Stomach smooth muscle (tissue), 2 donors: ENCODE measurements around the gene NUP50.

Experiments
- H3K27ac ChIP-seq: one replicate; pipeline ENCODE4 v1.7.0; 2013; ENCODE audit warnings: mild to moderate bottlenecking, low read length, inconsistent platforms
- H3K27me3 ChIP-seq, 2 donors: one replicate each; pipeline ENCODE4 v1.7.0; 2013; ENCODE audit warnings: low read length in 2 of 2; ENCODE audit not compliant: insufficient read depth in 2 of 2, control insufficient read depth in 1 of 2
- H3K36me3 ChIP-seq, 2 donors: one replicate each; pipeline ENCODE4 v1.7.0; 2013; ENCODE audit warnings: low read length in 2 of 2; ENCODE audit not compliant: control insufficient read depth in 2 of 2, insufficient read depth in 2 of 2
- H3K4me1 ChIP-seq: one replicate; pipeline ENCODE4 v1.7.0; 2013; ENCODE audit warnings: low read length; ENCODE audit not compliant: control insufficient read depth, insufficient read depth
- H3K4me3 ChIP-seq, 2 donors: one replicate each; pipeline ENCODE4 v1.7.0; 2013; ENCODE audit warnings: low read length in 2 of 2
- H3K9ac ChIP-seq, 2 donors: one replicate each; pipeline ENCODE4 v1.7.0; 2013; ENCODE audit warnings: low read length in 2 of 2, mild to moderate bottlenecking in 1 of 2
- H3K9me3 ChIP-seq, 2 donors: one replicate each; pipeline ENCODE4 v1.7.0; 2013; ENCODE audit warnings: low read length in 2 of 2; ENCODE audit not compliant: control insufficient read depth in 2 of 2
- donor health status: healthy.
- donor health status: Pancreatic carcinoma.

The NUP50 gene

DNA sequence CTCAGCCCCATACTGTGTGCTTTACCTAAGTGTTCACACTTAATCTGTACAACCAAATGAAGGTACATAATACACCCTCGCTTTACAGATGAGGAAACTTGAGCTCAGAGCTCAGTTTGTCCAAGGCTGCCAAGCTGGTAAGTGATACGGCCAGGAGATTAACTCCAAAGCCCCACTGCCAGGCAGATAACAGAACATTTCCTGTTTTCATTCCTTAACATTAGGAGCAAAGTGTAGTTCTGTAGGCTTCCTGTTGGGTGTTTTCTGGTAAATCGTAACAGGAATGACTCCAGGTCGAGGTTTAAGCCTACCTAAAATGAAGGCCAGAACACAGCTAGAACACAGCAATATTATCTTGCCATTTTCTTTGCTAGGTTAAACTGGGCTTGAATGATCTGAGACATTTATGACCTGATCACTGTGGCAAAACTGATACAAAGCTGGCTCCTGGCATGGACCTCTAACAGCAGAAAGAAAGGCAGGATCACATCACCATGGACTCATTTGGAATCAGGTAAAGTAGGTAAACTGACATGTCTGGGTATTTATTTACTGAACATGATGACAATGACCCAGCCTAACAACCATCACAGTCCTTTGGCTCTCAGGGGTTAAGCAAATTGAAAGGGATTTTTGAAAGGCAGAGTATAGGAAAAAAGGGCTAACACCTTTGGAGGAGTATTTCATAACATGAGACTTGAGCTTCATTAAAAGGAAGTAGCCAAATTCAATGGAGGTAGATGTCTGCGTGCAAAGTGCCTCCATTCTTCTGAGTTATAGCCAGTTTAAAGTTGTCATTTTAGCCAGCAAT lies 3.9 kb upstream of the NUP50 start:
- Histone ChIP-seq H3K27me3 (no peaks in the 10 kb centered on the region), H3K9ac (no peak overlapping the region), H3K4me3 (no peak overlapping the region), H3K27ac (no peak overlapping the region), H3K36me3 (peaks cover 5 to 8% of the 10 kb centered on the region in 2 donors), H3K4me1 (peaks cover 14% of the 10 kb centered on the region), H3K9me3 (no peaks in the 10 kb centered on the region)

DNA sequence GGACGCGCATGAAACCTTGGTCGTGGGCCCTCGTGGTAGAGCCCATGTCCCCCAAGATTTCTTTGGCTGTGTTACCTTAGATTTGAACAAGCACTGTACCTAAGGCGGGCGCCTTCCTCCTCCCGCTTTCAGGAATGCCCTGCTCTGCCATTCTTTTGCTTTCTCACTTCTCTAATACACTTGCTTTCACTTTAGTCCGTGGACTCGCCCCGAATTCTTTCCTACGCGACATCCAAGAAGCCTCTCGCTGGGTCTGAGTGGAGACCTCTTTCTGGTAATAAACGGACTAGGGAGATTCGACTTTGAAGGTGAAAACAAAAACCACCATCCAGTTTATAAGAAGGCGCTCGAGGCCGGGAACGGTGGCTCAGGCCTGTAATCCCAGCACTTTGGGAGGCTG lies 1.2 kb upstream of the NUP50 start:
- H3K27ac ChIP-seq = no peak overlapping the region
- no peaks in the 10 kb centered on the region for H3K9me3 ChIP-seq
- peaks cover under 1 to 4% of the 10 kb centered on the region in 2 donors for H3K36me3 ChIP-seq
- no peaks in the 10 kb centered on the region for H3K27me3 ChIP-seq
- H3K4me1 ChIP-seq = peaks cover 20% of the 10 kb centered on the region
- peak overlapping the region in 1 of 2 donors; percentile 94 for H3K9ac ChIP-seq
- H3K4me3 ChIP-seq = peak overlapping the region; percentile 87 to 90

DNA sequence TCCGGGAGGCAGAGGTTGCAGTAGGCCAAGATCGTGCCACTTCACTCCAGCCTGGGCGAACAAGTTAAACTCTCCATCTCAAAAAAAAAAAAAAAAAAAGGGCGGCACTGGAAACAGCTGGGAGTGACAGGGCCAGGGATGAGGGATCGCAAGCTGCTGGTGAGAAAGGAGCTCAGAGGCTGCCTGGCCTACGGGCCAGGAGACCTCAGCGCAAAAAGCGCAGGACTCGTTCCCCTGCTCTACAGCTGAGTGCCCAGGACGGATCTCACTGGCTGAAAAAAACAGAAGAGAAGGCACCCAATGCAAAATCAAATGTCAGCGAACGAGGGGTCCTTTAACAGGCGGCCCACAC lies 650 bp upstream of the NUP50 start:
- H3K36me3 ChIP-seq = peaks cover 0 to under 1% of the 10 kb centered on the region in 2 donors

DNA sequence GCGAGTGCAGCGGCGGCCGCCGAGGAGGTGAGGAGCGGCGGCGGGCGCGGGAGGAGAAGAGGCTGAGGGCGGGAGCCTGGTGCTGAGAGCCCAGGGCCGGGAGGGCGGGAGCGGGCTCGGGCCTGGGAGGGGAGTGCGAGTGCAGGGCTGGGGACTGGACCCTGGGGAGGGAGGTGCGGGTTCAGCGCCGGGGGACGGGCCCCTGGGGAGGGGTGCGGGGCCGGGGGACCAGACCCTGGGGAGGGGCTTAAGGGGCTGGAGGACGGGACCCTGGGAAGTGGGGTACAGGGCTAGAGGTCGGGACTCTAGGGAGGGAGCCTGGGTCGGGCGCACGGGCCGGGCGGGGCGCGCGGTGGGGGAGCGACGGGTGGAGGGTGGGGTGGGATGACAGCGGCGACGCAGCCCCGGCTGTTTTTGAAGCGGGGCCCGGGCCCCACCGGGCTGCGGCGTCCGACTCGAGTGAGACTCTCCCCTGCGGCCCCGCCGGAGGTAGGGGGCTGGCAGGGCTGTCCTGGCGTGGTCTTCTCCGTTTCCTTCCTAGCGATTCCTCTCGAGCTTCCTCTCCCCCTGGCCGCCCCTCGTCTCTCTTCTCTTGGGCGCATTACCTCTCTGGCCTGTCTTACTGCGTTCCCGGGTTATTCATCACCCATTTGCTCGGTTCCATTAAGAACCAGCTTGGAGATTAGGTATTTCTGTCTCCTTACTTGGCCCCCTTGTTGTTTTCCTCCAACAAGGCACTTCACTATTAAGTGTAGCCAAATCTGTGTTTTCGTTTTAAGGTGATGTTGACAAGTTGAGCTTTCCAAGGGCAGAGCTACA lies 754 bp downstream of the NUP50 start:
- Histone ChIP-seq H3K9me3 (no peaks in the 10 kb centered on the region), H3K9ac (peak overlapping the region; percentile 66 to 69), H3K36me3 (peaks cover 7 to 10% of the 10 kb centered on the region in 2 donors), H3K27ac (no peak overlapping the region), H3K4me3 (peak overlapping the region; percentile 87 to 90), H3K4me1 (peaks cover 20% of the 10 kb centered on the region), H3K27me3 (no peaks in the 10 kb centered on the region)

More for the DNA sequence above, 650 bp upstream of the NUP50 start:
- Histone ChIP-seq H3K9ac (peak overlapping the region; percentile 78 to 94), H3K4me1 (peaks cover 20% of the 10 kb centered on the region), H3K9me3 (no peaks in the 10 kb centered on the region), H3K27me3 (no peaks in the 10 kb centered on the region), H3K27ac (peak overlapping the region; percentile 64), H3K4me3 (peak overlapping the region; percentile 87 to 90)

DNA sequence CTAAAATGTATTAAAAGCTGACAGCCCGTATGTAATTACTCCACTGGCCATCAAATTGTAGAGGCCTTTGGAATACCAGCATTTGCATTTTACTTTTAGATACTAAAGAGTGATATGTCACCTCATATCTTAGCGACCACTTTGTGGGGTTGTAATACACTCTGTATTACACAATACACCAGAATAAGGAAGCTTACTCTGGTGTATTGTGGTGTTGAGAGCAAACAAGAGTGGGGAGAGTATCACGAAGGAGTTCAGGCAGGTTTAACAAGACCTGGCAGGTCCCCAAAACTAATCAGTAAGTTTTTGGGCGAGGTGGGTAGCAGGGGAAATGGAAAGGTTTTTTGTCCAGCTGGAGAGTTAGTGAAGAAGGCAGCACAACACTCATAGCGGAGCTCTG lies 3.2 kb downstream of the NUP50 start:
- H3K27me3 ChIP-seq = no peaks in the 10 kb centered on the region
- no peaks in the 10 kb centered on the region for H3K9me3 ChIP-seq
- peaks cover 20% of the 10 kb centered on the region for H3K4me1 ChIP-seq
- no peak overlapping the region for H3K9ac ChIP-seq
- no peak overlapping the region for H3K4me3 ChIP-seq
- peaks cover 27% of the 10 kb centered on the region in 2 donors for H3K36me3 ChIP-seq
- H3K27ac ChIP-seq = no peak overlapping the region

DNA sequence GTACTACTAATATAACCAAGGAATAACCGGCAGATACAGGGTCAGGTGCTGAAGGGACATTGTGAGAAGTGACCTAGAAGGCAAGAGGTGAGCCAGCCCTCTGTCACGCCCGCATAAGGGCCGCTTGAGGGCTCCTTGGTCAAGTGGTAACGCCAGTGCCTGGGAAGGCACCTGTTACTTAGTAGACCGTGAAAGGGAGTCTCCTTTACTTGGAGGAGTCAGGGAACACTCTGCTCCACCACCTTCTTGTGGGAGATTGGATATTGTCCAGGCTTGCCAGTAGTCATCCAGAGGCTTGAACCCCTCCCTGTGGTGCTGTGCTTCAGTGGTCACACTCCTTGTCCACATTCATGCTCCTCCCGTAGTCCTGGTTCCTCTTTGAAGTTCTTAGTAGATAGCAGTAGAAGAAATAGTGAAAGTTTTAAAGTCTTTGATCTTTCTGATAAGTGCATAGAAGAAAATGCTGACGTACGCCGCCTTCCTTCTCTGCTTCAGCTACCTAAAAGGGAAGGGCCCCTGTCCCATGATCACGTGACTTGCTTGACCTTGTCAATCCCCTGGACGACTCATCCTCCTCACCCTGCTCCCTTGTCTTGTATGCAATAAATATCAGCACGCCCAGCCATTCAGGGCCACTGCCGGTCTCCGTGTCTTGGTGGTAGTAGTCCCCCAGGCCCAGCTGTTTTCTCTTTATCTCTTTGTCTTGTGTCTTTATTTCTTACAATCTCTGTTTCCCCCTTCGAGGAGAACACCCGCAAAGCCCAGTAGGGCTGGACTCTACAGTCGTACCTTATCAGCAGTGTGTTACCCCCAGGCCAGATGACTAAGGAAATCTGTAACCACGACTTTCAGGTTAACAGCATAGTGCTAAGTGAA lies 6.1 kb downstream of the NUP50 start:
- peaks cover 6% of the 10 kb centered on the region for H3K4me1 ChIP-seq
- H3K36me3 ChIP-seq = peaks cover 45 to 49% of the 10 kb centered on the region in 2 donors

DNA sequence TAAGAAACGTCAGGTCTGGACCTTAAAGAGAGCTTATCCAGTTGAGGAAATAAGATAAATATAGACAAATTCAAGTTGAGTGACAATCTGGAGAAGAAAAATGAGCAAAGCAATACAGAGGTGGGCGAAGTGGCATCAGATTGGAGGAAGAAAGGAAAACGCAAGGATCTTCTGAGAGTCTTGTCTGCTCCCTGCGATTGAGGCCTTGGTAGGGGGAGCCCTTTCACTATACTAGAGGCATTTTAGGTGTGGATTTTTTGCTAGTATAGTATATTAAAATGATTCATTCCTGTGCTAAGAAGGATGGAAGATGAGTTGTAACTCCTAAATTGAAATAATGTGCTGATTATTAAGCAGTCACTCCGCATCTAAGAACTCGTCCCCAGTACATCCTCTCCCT lies 8.1 kb downstream of the NUP50 start:
- H3K27me3 ChIP-seq = no peaks in the 10 kb centered on the region
- no peak overlapping the region for H3K4me3 ChIP-seq
- H3K9ac ChIP-seq = no peak overlapping the region
- H3K36me3 ChIP-seq = peaks cover 55 to 56% of the 10 kb centered on the region in 2 donors
- no peaks in the 10 kb centered on the region for H3K9me3 ChIP-seq
- no peaks in the 10 kb centered on the region for H3K4me1 ChIP-seq
- H3K27ac ChIP-seq = no peak overlapping the region

More for the DNA sequence above, 6.1 kb downstream of the NUP50 start:
- H3K27me3 ChIP-seq = no peaks in the 10 kb centered on the region
- H3K9me3 ChIP-seq = no peaks in the 10 kb centered on the region
- H3K4me3 ChIP-seq = no peak overlapping the region
- H3K9ac ChIP-seq = no peak overlapping the region
- H3K27ac ChIP-seq = no peak overlapping the region

DNA sequence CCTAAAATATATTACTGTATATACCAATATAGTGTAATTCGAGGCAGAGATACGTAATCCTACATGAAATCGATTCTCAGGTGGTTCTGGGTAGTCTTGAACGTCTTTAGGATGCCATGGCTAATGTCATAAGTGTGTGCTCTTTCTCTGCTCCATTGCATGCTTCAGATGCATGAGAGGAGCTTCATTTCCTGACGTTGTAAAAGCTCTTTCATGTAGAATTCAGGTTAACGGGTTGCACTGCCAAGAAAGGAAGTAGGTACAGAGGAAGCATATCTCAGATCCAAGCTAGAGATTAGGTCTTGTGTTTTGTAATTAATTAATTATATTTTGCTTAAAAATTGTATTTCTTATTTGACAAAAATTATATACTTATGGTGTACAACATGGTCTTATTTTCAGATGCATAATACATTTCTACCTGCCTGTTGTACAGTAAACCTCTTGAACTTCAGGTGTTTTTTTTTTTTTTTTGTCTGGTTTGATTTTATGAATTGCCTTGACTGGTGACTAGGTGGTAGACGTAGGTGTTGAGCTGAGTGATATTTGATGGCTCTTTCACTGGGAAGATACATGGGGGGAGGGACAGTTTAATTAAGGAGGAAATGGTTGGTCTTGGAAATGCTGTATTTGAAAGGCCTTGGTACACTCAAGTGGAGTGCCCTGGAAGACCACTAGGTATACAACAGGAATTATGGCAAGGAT lies 9.3 kb downstream of the NUP50 start:
- no peak overlapping the region for H3K27ac ChIP-seq
- no peaks in the 10 kb centered on the region for H3K9me3 ChIP-seq
- H3K4me1 ChIP-seq = no peaks in the 10 kb centered on the region
- no peak overlapping the region for H3K4me3 ChIP-seq
- no peaks in the 10 kb centered on the region for H3K27me3 ChIP-seq
- peaks cover 56 to 62% of the 10 kb centered on the region in 2 donors for H3K36me3 ChIP-seq
- no peak overlapping the region for H3K9ac ChIP-seq

DNA sequence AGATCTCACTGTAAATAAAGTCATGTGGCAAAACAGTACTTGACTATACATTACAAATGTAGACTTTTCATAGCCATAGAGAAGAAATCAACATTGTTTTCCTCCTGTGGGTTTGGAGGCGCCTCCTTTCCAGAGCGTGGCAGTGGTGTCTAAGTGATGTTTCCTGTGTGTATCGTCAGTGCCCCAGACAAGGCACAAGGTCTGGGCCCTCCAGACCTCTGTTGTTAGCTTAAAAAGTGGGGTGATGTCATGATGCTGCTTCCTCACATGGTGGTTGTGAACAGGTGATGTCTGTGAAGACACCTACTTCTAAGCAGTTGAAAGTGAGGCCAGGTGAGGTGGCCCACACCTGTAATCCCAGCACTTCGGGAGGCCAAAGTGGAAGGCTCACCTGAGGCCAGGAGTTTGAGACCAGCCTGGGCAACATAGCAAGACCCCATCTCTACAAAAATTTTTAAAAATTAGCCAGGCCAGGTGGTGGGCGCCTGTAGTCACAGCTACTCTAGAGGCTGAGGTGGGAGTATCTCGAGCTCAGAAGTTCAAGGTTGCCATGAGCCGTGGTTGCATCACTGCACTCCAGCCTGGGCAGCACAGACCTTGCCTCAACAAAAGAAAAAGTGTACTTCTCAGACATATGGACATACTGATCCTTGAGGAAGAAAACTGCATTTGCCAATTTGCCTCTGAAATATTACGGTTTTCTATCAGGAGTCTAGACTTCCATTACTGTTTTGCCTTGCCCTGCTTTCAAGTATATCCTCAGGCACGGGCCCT lies 15.7 kb downstream of the NUP50 start:
- Histone ChIP-seq H3K4me3 (no peak overlapping the region), H3K27ac (no peak overlapping the region), H3K36me3 (peaks cover 34 to 48% of the 10 kb centered on the region in 2 donors), H3K4me1 (no peaks in the 10 kb centered on the region), H3K27me3 (no peaks in the 10 kb centered on the region), H3K9me3 (no peaks in the 10 kb centered on the region), H3K9ac (no peak overlapping the region)
